CD4-positive, alpha-beta T cell treated with Interleukin-12 subunit alpha and Interleukin-12 subunit beta, for 1 hour (primary cell): ENCODE results near the gene HGFAC.

Experiments
- DNase-seq: peaks from one replicate; pipeline ENCODE4 v3.0.0-alpha.2; 2020

The HGFAC gene

GRCh38 chr4:3476936-3477749 is 35.4 kb downstream of the HGFAC start:
- DNase-seq, result no peak

DNA sequence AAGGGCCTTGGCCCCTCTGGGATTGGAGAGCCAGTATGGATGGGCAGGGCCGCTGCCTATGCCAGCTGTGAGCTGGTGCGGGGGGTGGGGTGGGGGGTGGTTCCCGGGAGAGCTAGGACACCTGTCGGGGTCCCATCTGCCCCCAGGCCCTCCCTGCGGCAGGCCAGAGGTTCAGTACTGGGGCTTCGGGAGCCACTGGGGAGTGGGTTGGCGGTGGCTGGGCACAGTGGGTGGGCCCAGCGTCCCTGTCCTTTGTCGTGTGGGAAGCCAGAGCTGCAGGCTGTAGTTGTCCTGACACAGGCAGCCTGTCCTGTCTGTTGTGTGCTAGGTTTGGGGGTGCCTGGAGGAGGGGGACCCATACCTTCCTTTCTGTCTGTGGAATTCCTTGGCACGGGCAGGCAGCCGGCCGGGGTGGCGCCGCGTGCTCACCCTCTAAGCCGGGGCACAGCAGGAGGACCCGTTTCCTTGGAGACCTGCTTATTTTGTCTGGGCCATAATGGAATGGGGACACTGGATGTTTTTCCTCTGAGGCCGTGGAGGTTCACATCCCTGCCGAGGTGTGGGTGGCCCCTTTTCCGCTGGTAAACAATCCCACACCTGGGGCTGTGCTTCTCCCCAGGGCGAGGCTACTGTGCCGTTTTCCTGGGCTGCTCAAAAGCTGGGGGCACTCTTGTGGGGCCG is 36.1 kb downstream of the HGFAC start:
- DNase-seq, result no peak

DNA sequence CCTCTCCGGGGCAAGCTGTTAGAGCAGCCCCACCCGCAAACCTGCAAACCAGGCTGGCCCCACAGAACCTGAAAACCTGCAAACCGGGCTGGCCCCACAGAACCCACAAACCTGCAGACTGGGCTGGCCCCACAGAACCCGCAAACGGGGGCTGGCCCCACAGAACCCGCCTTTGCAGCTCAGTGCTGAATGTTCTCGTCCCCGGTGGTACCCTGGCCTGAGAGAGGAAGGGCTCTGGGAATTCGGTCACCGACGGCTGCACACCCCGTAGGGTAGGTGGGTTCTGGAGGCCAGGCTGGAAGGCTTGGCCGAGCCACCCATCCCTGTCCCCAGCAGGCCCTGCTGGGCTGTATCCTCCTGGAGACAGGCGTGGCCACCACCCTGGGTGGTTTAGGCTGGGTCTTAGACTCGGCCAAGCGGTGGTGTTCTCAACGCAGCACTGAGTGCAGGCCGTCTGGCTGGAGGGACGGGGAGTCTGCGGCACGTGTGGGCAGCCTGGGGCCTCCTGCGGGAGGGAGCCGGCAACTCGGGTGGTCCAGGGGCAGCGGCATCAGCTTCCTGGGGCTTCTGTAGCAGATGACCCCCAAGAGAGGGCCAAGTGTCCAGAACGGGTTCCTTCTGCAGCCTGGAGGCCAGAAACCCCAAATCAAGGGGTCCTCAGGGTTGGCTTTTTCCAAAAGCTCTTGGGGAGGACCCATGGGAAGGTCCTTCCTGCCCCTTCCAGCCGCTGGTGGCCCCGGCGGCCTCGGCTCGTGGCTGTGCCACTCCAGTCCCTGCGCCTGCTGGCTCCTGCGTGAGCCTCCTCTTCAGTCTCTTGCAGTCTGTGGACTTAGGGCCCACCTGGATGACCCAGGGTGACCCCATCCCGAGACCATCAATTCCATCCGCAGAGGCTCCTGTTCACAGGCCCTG is 36.9 kb downstream of the HGFAC start:
- DNase-seq, result no peak

- no peak for DNase-seq
Measured at GRCh38 chr4:3479358-3480101, 37.8 kb downstream of the HGFAC start.

GRCh38 chr4:3480528-3481112 is 38.9 kb downstream of the HGFAC start:
- peak; percentile 70 for DNase-seq

- DNase-seq, result no peak
Measured at GRCh38 chr4:3481113-3481531, 39.4 kb downstream of the HGFAC start.

DNA sequence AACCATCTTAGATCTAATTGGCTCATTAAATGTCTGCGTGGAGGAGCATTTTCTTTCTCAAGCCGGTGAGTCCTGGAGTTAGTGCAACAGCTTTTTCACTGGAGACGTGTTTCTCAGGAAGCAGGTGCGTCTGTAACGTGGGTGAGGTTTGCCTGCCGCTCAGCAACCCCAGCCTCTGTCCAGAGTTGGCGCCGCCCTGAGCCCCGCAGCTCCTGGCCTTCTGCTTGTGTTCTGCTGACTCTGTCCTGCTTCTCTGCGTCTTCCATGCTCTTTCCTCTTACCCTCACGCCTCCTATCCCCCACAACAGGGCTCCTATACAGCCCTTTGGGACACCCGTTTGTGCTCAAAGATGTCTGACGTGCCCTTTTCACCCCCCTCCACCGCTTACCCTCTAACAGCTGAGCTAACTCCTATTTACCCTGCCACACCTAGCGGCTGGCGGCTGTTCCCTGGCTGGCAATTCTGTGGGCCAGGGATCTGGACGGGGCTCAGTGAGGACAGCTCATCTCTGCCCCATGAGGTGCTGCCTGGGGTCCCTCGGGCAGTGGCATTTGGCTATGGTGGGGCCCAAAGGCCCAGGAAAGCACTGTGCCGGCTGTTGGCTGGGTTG is 40.1 kb downstream of the HGFAC start:
- DNase-seq, result no peak

DNA sequence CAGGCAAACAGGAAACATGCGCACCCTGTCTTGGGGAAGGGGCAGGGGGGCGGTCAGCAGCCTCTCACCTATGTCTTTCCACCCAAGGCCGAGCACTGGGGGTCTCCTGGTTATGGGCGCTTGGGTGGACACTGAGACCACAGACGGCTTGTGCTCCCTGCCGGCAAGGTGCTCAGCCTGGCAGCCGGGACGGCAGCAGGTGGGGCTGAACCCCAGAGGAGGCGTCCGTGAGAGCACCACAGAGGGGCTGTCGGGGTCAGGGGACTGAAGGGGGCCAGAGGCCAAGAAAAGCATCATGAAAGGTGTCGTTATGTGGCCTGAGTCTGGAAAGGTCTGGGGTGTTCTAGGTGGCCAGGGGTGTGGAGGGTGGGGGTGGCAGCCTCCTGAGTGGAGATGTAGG is 40.9 kb downstream of the HGFAC start:
- no peak for DNase-seq

GRCh38 chr4:3483471-3483921 is 41.7 kb downstream of the HGFAC start:
- no peak for DNase-seq

- no peak for DNase-seq
Measured at GRCh38 chr4:3484057-3484973, 42.5 kb downstream of the HGFAC start.

DNA sequence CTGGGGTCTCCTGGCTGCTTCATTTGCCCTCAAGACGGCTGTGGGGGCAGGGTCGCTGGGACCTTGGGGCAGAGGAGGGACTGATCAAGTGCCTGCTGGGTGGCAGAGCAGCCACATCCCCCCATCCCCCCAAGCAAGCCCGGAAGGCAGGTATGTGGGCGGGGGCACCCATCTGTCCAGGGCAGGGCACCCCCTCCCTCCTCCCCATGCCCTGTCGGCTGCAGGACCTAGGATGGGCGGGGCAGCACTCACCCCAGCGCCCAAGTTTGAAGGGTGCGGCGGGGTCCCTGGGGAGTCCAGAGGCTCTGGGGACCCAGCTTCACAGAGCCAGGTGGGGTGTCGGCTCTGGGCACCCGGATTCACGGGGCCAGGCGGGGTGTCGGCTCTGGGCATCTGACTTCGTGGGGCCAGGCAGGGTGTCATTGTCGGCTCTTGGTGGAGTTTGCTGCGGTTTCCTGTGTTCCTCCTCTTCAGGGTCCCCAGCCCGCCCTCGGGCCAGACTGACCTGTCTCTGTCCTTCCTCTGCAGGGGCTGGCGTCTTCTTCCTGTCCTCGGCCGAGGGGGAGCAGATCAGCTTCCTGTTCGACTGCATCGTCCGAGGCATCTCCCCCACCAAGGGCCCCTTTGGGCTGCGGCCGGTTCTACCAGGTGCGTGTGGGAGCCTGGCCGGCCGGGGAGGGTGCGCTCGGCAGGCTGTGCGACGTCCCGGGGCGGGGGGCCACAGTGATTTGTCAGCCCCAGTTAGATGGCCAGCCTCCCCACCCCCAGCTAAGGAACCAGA is 43.4 kb downstream of the HGFAC start:
- DNase-seq, result no peak

DNA sequence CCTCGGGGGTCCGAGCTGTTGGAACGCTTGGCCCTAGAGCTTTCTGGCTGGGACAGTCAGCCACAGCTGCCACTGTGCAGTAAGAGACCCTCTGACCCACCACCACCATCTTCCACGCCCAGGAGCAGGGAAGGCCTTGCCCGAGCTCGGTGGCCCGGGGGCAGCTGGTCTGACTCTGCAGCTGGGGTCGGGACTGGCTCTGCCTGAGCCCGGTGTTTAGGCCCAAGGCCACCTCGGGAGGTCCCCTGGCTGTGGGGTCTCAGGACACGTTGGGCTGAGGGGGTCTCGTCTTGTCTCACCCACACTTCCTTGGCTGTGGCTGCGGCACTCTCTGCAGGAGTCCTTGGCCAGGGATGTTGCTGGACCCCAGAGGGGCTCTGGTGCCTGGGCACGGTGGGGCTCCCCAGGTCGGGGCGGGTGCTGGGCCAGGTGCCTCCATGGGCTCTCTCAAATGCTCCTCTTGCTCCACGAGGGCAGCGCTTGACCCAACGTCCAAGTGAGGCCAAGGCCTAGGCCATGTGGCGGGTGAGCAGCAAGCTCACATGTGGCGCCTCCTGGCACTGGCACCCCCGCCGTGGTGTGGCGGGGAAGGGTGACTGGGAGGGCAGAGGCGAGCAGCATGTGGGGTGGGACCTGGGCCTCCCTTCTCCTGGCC is 44.2 kb downstream of the HGFAC start:
- DNase-seq, result no peak

GRCh38 chr4:3486541-3487540 is 45.1 kb downstream of the HGFAC start:
- DNase-seq, result no peak

- DNase-seq, result no peak
Measured at GRCh38 chr4:3487861-3488260, 46.1 kb downstream of the HGFAC start.

GRCh38 chr4:3488820-3489219 is 47.1 kb downstream of the HGFAC start:
- DNase-seq, result no peak

DNA sequence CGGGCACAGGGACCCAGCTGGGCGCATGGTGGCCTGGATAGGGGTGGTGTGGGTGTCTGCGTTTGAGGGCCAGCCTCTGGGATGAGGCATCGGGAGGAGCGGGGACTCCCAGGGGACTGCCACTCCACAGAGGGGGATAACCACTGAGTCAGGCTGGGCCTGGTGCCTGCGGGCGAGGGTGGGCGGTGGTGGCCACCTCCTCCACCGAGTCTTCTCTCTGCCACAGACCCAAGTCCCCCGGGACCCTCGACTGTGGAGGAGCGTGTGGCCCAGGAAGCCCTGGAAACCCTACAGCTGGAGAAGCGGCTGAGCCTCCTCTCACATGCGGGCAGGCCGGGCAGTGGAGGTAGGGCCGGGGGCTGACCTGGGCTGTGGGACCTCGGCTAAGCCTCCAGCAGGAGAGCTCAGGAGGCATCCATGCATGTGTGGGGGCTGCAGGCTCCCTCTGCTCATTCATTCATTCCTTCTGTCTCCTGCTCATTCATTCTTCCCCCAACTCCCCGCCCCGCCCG is 47.7 kb downstream of the HGFAC start:
- DNase-seq, result no peak

- DNase-seq, result no peak
Measured at GRCh38 chr4:3491681-3492405, 50.1 kb downstream of the HGFAC start.
